Measurements from ENCODE around the gene PDXDC1.
"Not testable (repeated sequence)": the region's sequence is repeated elsewhere in the genome, so short reads cannot be mapped to it uniquely, and the experiment has no call there.

DNA sequence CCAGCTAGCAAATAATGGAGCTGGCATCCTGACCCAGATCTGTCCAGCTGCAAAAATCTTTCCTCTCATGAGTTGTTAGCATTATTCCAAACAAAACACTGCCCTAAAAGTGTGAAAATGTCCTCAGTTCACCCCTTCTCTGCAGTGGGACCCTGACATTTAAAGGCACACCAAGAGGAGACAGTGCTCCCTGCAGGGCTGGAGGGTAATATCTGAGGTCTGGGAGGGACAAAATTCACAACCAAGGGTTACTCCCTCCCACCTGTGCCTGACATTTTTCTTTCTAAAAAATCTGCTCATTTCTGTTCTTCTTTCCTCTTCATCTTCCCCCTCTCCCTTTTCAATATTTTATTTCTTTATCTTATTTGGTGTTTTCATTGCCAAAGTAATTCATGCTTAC, 191.4 kb downstream of the PDXDC1 start:
- TF ChIP-seq SIN3A (IDR thresholded peaks at IDR 0.05; ENCODE audit: low read depth); POLR2A (IDR thresholded peaks at IDR 0.05; ENCODE audit: borderline replicate concordance, extremely low read depth, insufficient read depth, insufficient read length); SRF (IDR thresholded peaks at IDR 0.05; ENCODE audit: low read depth); JUND (IDR thresholded peaks at IDR 0.05); ATF3 (IDR thresholded peaks at IDR 0.05); POLR2AphosphoS5 (IDR thresholded peaks at IDR 0.05; ENCODE audit: low read depth, low read length); EZH2 (IDR thresholded peaks at IDR 0.05); TCF7L2 (IDR thresholded peaks at IDR 0.05; ENCODE audit: borderline replicate concordance, extremely low read depth, insufficient read depth, insufficient read length); EZH2phosphoT487 (IDR thresholded peaks at IDR 0.05; ENCODE audit: borderline replicate concordance); ZFX (IDR thresholded peaks at IDR 0.05); RAD21 (IDR thresholded peaks at IDR 0.05; ENCODE audit: low read depth): not testable (repeated sequence)
- TF ChIP-seq, protein P1, sequence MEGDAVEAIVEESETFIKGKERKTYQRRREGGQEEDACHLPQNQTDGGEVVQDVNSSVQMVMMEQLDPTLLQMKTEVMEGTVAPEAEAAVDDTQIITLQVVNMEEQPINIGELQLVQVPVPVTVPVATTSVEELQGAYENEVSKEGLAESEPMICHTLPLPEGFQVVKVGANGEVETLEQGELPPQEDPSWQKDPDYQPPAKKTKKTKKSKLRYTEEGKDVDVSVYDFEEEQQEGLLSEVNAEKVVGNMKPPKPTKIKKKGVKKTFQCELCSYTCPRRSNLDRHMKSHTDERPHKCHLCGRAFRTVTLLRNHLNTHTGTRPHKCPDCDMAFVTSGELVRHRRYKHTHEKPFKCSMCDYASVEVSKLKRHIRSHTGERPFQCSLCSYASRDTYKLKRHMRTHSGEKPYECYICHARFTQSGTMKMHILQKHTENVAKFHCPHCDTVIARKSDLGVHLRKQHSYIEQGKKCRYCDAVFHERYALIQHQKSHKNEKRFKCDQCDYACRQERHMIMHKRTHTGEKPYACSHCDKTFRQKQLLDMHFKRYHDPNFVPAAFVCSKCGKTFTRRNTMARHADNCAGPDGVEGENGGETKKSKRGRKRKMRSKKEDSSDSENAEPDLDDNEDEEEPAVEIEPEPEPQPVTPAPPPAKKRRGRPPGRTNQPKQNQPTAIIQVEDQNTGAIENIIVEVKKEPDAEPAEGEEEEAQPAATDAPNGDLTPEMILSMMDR (IDR thresholded peaks at IDR 0.05 in 2 of 3, conservative IDR thresholded peaks at IDR 0.05 in 1 of 3; ENCODE audit: borderline replicate concordance in 1 of 3, insufficient read depth in 1 of 3, low read depth in 2 of 3, low read length in 2 of 3), result not testable (repeated sequence)
